Subcutaneous abdominal adipose tissue (tissue), 5 donors: ENCODE results near the gene AATF.

ENCODE experiments used
- H3K27ac ChIP-seq: one replicate; pipeline ENCODE4 v1.7.0; 2013; ENCODE audit warnings: low read depth, mild to moderate bottlenecking, inconsistent platforms, low read length, moderate library complexity
- H3K27me3 ChIP-seq, 5 donors: one replicate each; pipeline ENCODE4 v1.7.0; 2013; ENCODE audit warnings: low read length in 5 of 5, inconsistent platforms in 1 of 5; ENCODE audit not compliant: control insufficient read depth in 5 of 5, insufficient read depth in 4 of 5
- H3K36me3 ChIP-seq, 5 donors: one replicate each; pipeline ENCODE4 v1.7.0; 2013; ENCODE audit warnings: low read length in 5 of 5; ENCODE audit not compliant: control insufficient read depth in 5 of 5, insufficient read depth in 5 of 5
- H3K4me1 ChIP-seq, 5 donors: one replicate each; pipeline ENCODE4 v1.7.0; 2013; ENCODE audit warnings: low read length in 5 of 5, mild to moderate bottlenecking in 3 of 5, moderate library complexity in 1 of 5; ENCODE audit not compliant: control insufficient read depth in 5 of 5, insufficient read depth in 5 of 5
- H3K4me3 ChIP-seq, 5 donors: one replicate each; pipeline ENCODE4 v1.7.0; 2013; ENCODE audit warnings: low read length in 5 of 5, low read depth in 1 of 5
- H3K9ac ChIP-seq, 5 donors: one replicate each; pipeline ENCODE4 v1.7.0; 2013; ENCODE audit warnings: low read length in 5 of 5, mild to moderate bottlenecking in 4 of 5, moderate library complexity in 3 of 5
- H3K9me3 ChIP-seq, 5 donors: one replicate each; pipeline ENCODE4 v1.7.0; 2013; ENCODE audit warnings: low read length in 5 of 5; ENCODE audit not compliant: control insufficient read depth in 5 of 5
- donor health status: healthy.
- donor health status: healthy.
- donor health status: healthy.
- donor health status: healthy.
- donor health status: healthy.

Gene AATF, protein sequence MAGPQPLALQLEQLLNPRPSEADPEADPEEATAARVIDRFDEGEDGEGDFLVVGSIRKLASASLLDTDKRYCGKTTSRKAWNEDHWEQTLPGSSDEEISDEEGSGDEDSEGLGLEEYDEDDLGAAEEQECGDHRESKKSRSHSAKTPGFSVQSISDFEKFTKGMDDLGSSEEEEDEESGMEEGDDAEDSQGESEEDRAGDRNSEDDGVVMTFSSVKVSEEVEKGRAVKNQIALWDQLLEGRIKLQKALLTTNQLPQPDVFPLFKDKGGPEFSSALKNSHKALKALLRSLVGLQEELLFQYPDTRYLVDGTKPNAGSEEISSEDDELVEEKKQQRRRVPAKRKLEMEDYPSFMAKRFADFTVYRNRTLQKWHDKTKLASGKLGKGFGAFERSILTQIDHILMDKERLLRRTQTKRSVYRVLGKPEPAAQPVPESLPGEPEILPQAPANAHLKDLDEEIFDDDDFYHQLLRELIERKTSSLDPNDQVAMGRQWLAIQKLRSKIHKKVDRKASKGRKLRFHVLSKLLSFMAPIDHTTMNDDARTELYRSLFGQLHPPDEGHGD

GRCh38 chr17:36948717-36949460 is at the start of gene AATF:
Gene AATF (plus strand): TSS chr17:36948954. CDS start chr17:36949126, 172 bp downstream.
- peak within 1 kb of the TSS; percentile 80 for H3K27ac ChIP-seq
- peak within 1 kb of the TSS; percentile 32 to 96 (median 87) for H3K9ac ChIP-seq
- no peaks in the 10 kb centered on the region for H3K9me3 ChIP-seq
- H3K4me3 ChIP-seq = peak within 1 kb of the TSS; percentile 73 to 90 (median 88)
- peaks cover 28 to 36% (median 34%) of the 10 kb centered on the region in 5 donors for H3K27me3 ChIP-seq
- peaks cover 4 to 23% (median 20%) of the 10 kb centered on the region in 5 donors for H3K4me1 ChIP-seq
- peaks cover 13 to 27% (median 19%) of the 10 kb centered on the region in 5 donors for H3K36me3 ChIP-seq

DNA sequence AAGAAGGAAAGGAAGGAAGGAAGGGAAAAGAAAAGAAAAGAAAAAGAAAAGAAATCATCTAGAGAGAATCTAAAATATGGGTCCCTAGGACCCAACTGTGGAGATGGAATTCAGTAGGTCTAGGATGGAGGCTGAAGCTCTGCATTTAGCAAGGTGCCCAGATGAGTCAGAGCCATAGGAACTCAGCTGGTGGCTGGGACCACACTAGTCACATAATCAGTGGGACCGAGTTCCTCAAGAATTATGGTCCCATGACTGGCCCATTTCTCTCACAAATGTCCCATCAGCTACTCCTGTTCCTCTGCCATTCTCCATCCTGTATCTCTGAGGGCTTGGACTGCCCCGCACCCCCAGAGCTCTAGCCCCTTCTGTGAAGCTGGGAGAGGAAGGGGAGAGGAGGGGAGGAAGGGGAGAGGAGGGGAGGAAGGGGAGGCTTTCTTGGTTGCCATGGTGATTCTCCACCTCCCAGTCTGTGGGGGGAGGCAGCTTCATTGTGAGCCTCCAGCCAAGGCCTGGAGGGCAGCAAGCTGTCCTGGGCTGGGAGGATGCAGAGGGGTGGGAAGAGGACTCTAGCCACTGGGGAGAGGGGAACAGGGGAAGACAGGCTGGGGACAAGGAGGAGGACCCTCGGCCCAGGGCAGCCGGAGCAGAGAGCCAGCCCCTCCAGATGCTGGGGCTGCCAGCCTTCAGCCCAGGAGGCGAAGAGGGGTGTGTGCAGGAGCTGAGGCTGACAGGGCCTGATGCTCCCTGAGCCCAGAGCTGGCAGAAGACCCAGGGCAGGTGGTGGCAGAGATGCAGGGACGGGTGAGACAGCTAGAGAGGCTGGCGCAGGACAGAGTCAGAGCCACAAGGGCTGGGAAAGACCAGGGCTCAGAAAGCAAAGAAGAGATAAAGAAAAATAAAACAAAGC is 49.2 kb upstream of the AATF start:
- H3K27ac ChIP-seq = no peak overlapping the region
- no peaks in the 10 kb centered on the region for H3K9me3 ChIP-seq
- no peaks in the 10 kb centered on the region for H3K36me3 ChIP-seq

GRCh38 chr17:36900160-36900512 is 48.6 kb upstream of the AATF start:
- Histone ChIP-seq H3K36me3 (no peaks in the 10 kb centered on the region), H3K4me3 (no peak overlapping the region), H3K27ac (no peak overlapping the region), H3K27me3 (peaks cover 0 to 14% (median 11%) of the 10 kb centered on the region in 5 donors), H3K4me1 (no peaks in the 10 kb centered on the region), H3K9ac (no peak overlapping the region), H3K9me3 (no peaks in the 10 kb centered on the region)

More for the DNA sequence above, 49.2 kb upstream of the AATF start:
- Histone ChIP-seq H3K9ac (no peak overlapping the region), H3K27me3 (peaks cover 0 to 19% (median 14%) of the 10 kb centered on the region in 5 donors), H3K4me3 (no peak overlapping the region), H3K4me1 (no peaks in the 10 kb centered on the region)

- no peaks in the 10 kb centered on the region for H3K36me3 ChIP-seq
- no peaks in the 10 kb centered on the region for H3K9me3 ChIP-seq
- no peaks in the 10 kb centered on the region for H3K4me1 ChIP-seq
- H3K9ac ChIP-seq = no peak overlapping the region
- no peak overlapping the region for H3K27ac ChIP-seq
- H3K4me3 ChIP-seq = no peak overlapping the region
- H3K27me3 ChIP-seq = peaks cover 0 to 14% (median 6%) of the 10 kb centered on the region in 5 donors
These were observed 47.2 kb upstream of the AATF start for GRCh38 chr17:36901506-36901905.

DNA sequence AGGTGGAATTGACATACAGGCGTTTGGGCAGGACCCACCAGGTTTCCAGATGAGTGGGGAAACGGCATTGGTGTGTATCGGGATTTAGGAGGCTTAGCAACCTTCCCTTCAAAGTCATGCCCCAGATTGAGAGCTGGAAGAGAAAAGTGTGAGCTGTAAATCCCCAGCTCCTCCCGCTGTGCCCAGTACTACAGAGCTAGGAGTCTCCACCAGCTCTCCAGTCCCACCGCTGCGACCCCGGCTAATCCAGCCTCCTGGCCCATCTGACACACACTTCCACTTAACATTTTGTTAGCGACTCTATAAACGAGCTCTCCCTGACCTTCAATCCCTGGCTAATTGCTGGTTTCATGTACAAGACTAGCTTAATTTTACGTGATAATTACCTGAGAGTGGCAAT is 41.3 kb upstream of the AATF start:
- Histone ChIP-seq H3K27me3 (peaks cover 5 to 36% (median 21%) of the 10 kb centered on the region in 5 donors), H3K9me3 (no peaks in the 10 kb centered on the region)

GRCh38 chr17:36910513-36910912 is 38.2 kb upstream of the AATF start:
- no peak overlapping the region for H3K4me3 ChIP-seq
- H3K9ac ChIP-seq = no peak overlapping the region
- H3K4me1 ChIP-seq = no peaks in the 10 kb centered on the region
- H3K9me3 ChIP-seq = no peaks in the 10 kb centered on the region
- H3K36me3 ChIP-seq = no peaks in the 10 kb centered on the region
- no peak overlapping the region for H3K27ac ChIP-seq
- H3K27me3 ChIP-seq = peaks cover 5 to 46% (median 25%) of the 10 kb centered on the region in 5 donors

More for the DNA sequence above, 41.3 kb upstream of the AATF start:
- H3K36me3 ChIP-seq = no peaks in the 10 kb centered on the region
- H3K4me1 ChIP-seq = no peaks in the 10 kb centered on the region
- H3K9ac ChIP-seq = no peak overlapping the region
- H3K27ac ChIP-seq = no peak overlapping the region
- no peak overlapping the region for H3K4me3 ChIP-seq

DNA sequence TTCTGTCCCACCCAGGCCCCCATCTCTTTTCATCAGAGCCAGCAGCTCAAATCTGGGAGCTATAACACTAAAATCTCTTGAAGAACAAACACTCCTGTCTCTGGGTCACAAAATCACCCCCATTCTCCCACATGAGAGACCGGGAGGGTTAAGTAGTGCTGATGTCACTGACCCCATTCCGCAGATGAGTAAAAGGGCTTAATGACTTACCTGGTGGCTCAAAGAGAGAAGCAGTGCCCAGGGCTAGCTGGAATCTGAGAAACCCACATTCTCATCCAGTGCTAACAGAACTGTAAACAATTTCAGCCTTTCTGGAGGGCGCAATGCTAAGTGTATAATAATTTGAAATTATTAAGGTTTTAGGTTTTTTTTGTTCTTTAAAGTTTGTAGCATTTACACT is 37.8 kb upstream of the AATF start:
- peaks cover 5 to 46% (median 25%) of the 10 kb centered on the region in 5 donors for H3K27me3 ChIP-seq

GRCh38 chr17:36913132-36913531 is 35.6 kb upstream of the AATF start:
- H3K4me1 ChIP-seq = no peaks in the 10 kb centered on the region
- no peak overlapping the region for H3K27ac ChIP-seq
- peaks cover 3 to 40% (median 16%) of the 10 kb centered on the region in 5 donors for H3K27me3 ChIP-seq
- no peak overlapping the region for H3K9ac ChIP-seq
- no peak overlapping the region for H3K4me3 ChIP-seq
- H3K36me3 ChIP-seq = no peaks in the 10 kb centered on the region
- H3K9me3 ChIP-seq = no peaks in the 10 kb centered on the region

More for the DNA sequence above, 37.8 kb upstream of the AATF start:
- Histone ChIP-seq H3K9ac (no peak overlapping the region), H3K9me3 (no peaks in the 10 kb centered on the region), H3K27ac (no peak overlapping the region), H3K36me3 (no peaks in the 10 kb centered on the region), H3K4me3 (no peak overlapping the region), H3K4me1 (no peaks in the 10 kb centered on the region)

DNA sequence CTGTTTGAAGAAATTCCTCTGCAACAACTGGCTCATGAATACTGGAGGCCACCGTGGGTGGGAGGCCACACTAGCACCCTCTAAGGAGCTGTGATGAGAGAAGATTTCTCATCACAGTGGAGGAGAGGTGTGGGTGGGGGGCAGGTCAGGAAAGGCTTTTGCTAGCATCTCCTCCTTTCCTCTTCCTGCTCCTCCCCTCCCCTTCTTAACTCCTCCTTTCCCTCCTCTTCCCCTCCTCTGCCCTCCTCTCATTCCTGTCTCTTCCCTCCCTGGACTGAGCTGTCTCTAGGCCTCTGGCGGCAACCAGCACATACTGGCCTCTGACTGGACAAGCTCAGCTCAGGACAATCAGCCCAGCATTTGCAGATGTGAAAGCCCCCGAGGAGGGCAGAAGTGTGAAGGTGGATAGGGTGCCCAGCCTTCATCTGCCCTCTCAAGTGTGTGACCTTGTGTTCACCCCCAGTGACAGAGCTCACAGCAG is 30.5 kb upstream of the AATF start:
- no peak overlapping the region for H3K4me3 ChIP-seq
- H3K4me1 ChIP-seq = no peaks in the 10 kb centered on the region
- H3K9me3 ChIP-seq = no peaks in the 10 kb centered on the region
- H3K36me3 ChIP-seq = no peaks in the 10 kb centered on the region
- no peak overlapping the region for H3K27ac ChIP-seq
- H3K9ac ChIP-seq = no peak overlapping the region
- peaks cover 28 to 53% (median 43%) of the 10 kb centered on the region in 5 donors for H3K27me3 ChIP-seq
